ENCODE data around the gene CRYBB2. TPM values are rescaled to one million over a fixed set of nuclear protein-coding genes. Genes with fewer than 3 reads are reported as not detected.

Gene CRYBB2
- total RNA-seq, 2 experiments from 2014 or later: not detected

DNA sequence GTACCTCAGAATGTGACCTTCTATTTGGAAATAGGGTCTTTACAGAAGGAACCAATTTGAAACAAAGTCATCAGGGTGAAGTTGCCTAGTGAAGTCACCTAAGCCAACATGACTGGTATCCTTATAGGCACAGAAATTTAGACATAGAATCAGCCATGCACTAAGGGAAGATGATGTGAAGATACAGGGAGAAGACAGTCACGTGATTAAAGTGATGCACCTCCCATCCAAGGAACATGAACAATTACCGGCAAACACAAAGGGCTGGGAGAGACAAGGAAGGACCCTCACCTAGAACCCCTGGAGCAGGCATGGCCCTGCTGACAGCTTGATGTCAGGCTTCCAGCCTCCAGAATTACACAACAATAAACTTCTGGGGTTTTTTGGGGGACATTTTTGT is 3.2 kb upstream of the CRYBB2 start:
- H3K27ac Mint-ChIP-seq: no peak overlapping the region
- ChIA-PET POLR2A (interaction anchor here (0.8 kb wide), 1 partner anchor 23 kb away, joined by 3 read pairs; no protein-coding TSS in a partner anchor), CTCF (interaction anchor here (1.3 to 1.4 kb wide), 2 partner anchors 14 to 278 kb away, joined by 3 to 8 read pairs; no protein-coding TSS in a partner anchor)
- no peak for TF ChIP-seq CTCF (IDR thresholded peaks at IDR 0.05)
- no peak for ATAC-seq
- peaks cover 15% of the 10 kb centered on the region for H3K27me3 Mint-ChIP-seq
- no peaks in the 10 kb centered on the region for H3K36me3 Mint-ChIP-seq (ENCODE audit: low read depth)
- no peak for DNase-seq
- no peak overlapping the region for H3K4me3 Mint-ChIP-seq
- intact Hi-C loops (cut with micrococcal nuclease): no loop called here
- no peaks in the 10 kb centered on the region for H3K4me1 Mint-ChIP-seq (ENCODE audit: low read depth)
- no peaks in the 10 kb centered on the region for H3K9me3 Mint-ChIP-seq

DNA sequence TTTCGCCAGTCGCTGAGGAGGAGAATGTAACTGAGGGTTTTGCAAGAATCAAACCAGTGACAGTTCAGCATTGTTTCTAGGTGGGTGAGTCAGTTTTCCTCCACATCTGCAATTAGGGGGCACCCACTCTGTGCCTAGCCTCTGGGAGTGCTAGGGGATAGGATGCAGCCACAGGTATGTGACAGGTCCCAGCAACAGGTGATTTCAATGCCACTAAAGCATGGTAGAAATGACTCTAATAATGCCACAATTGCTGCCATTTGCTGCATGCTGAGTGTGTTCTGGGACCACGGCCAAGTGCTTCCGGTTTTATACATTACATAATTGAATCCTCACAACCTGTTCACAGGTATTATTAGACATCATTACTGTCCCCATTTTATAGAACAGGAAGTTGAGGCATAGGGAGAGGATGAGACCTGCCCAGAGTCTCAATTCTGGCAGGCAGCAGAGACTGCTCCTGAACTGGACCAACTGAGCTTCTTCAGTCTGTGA is 556 bp downstream of the CRYBB2 start:
- POLR2A ChIA-PET: no interaction called here
- no peak overlapping the region for H3K27ac Mint-ChIP-seq
- no peaks in the 10 kb centered on the region for H3K4me1 Mint-ChIP-seq (ENCODE audit: low read depth)
- CTCF ChIA-PET: no interaction called here
- H3K27me3 Mint-ChIP-seq: peaks cover 8% of the 10 kb centered on the region
- no peak for ATAC-seq
- H3K9me3 Mint-ChIP-seq: no peaks in the 10 kb centered on the region
- no peak for TF ChIP-seq CTCF (IDR thresholded peaks at IDR 0.05)
- intact Hi-C loops (cut with micrococcal nuclease): no loop called here
- H3K36me3 Mint-ChIP-seq (ENCODE audit: low read depth): no peaks in the 10 kb centered on the region
- DNase-seq: no peak
- H3K4me3 Mint-ChIP-seq: no peak overlapping the region

DNA sequence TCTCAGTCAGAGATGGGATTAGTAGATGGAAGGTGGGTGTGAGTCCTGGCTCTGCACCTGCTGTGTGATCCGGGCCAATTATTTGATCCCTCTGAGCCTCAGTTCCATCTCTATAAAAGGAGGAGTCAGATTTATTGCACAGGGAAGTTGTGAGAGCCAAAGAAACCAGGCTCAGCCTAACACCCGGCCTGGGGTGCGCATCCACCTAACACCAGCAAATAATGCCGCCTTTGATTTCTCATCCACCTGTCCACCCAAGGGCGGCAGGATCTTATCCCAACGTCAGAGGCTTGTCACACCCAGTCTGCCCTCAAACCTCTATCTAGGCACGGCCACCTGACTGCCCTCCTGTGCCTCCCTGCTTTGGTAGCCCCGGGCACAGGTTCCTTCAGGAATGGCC is 2.4 kb downstream of the CRYBB2 start:
- Mint-ChIP-seq H3K9me3 (no peaks in the 10 kb centered on the region), H3K4me1 (ENCODE audit: low read depth) (no peaks in the 10 kb centered on the region), H3K27me3 (peaks cover 6% of the 10 kb centered on the region), H3K27ac (no peak overlapping the region), H3K36me3 (ENCODE audit: low read depth) (no peaks in the 10 kb centered on the region), H3K4me3 (no peak overlapping the region)
- ChIA-PET POLR2A (no interaction called here), CTCF (no interaction called here)
- DNase-seq (no peak), ATAC-seq (no peak)
- no peak for TF ChIP-seq CTCF (IDR thresholded peaks at IDR 0.05)
- intact Hi-C loops (cut with micrococcal nuclease): no loop called here

DNA sequence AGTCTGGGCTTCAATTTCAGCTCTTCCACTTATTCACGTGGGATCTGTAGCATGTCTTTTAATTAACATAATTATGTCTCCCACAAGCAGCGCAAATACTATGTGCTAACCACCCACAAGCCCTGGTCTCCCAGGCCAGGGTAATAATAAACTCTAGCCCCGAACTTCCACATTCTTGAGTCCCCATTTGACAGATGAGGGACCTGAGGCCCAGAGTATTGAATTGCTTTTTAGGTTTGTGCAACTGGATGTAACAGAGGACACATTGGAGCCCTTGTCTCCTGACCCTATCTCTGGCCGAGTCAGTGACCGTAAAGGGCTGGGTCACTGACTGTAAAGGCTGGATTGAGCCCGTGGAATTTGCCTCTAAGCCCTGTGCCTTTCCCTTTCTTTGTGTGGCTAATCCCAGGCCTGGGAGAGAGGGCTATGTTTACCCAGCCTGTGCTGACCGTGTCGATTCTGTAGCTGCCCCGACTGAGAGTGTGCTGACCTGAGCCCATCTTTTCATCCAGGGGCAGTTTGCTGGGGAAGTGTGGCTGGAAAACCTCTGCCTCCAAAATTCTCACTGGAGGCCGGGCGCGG is 3.9 kb downstream of the CRYBB2 start:
- Mint-ChIP-seq H3K27ac (no peak overlapping the region), H3K4me1 (ENCODE audit: low read depth) (no peaks in the 10 kb centered on the region)

More for the DNA sequence above, 3.9 kb downstream of the CRYBB2 start:
- ChIA-PET POLR2A (no interaction called here), CTCF (interaction anchor here (1.0 kb wide), 1 partner anchor 12 kb away, joined by 3 read pairs; no protein-coding TSS in a partner anchor)
- no peak for ATAC-seq
- intact Hi-C loops (cut with micrococcal nuclease): no loop called here
- H3K27me3 Mint-ChIP-seq: peaks cover 3% of the 10 kb centered on the region
- H3K36me3 Mint-ChIP-seq (ENCODE audit: low read depth): no peaks in the 10 kb centered on the region
- H3K4me3 Mint-ChIP-seq: no peak overlapping the region
- DNase-seq: no peak
- no peaks in the 10 kb centered on the region for H3K9me3 Mint-ChIP-seq
- no peak for TF ChIP-seq CTCF (IDR thresholded peaks at IDR 0.05)
